CD4-positive, CD25-positive, alpha-beta regulatory T cell (primary cell): ENCODE results near the gene CYTH3. TPM values are rescaled to one million over a fixed set of nuclear protein-coding genes. Genes with fewer than 3 reads are reported as not detected.
A peak's percentile ranks its signal among the peaks of the same experiment; 100 is the strongest.

ENCODE experiments used
- ATAC-seq, 2 donors: fragments of 150-1000 bp; cut with Tn5 transposase; one replicate each; pipeline ENCODE4 v1.10.0; 2021; ENCODE audit warnings: low read depth in 2 of 2, moderate number of reproducible peaks in 2 of 2, moderate library complexity in 1 of 2
- DNase-seq, 3 donors: peaks; one replicate each; pipeline versions ENCODE4 v3.0.0 to v3.0.0-alpha.2; 2012 to 2022; ENCODE audit warnings: mixed read lengths in 1 of 3
- H3K27ac ChIP-seq: one replicate; pipeline ENCODE4 v1.7.0; 2013; ENCODE audit warnings: mild to moderate bottlenecking, low read length; ENCODE audit not compliant: insufficient read depth, poor library complexity, severe bottlenecking
- H3K27me3 ChIP-seq: one replicate; pipeline ENCODE4 v1.7.0; 2013; ENCODE audit warnings: low read length; ENCODE audit not compliant: control insufficient read depth, insufficient read depth
- H3K36me3 ChIP-seq: one replicate; pipeline ENCODE4 v1.7.0; 2013; ENCODE audit warnings: mild to moderate bottlenecking, low read length, moderate library complexity; ENCODE audit not compliant: control insufficient read depth, insufficient read depth
- H3K4me1 ChIP-seq: 2 replicates; pipeline ENCODE4 v1.7.0; 2013; ENCODE audit warnings: mild to moderate bottlenecking, low read length; ENCODE audit not compliant: insufficient read depth, control insufficient read depth, poor library complexity, severe bottlenecking
- H3K4me3 ChIP-seq: one replicate; pipeline ENCODE4 v1.7.0; 2013; ENCODE audit warnings: low read depth, mild to moderate bottlenecking, low read length, moderate library complexity
- H3K9me3 ChIP-seq, 2 experiments: 1 replicate in 1 of 2; 2 replicates in 1 of 2; pipeline ENCODE4 v1.7.0; 2013; ENCODE audit warnings: low read length in 2 of 2, mild to moderate bottlenecking in 1 of 2, moderate library complexity in 1 of 2; ENCODE audit not compliant: control insufficient read depth in 2 of 2
- H3K27ac Mint-ChIP-seq, 3 donors: one replicate each; pipeline ENCODE4 v1.8.0; 2020 to 2022; ENCODE audit warnings: mild to moderate bottlenecking in 3 of 3, mixed read lengths in 3 of 3, moderate library complexity in 2 of 3
- H3K27me3 Mint-ChIP-seq: one replicate; pipeline ENCODE4 v1.8.0; 2022; ENCODE audit warnings: mild to moderate bottlenecking, mixed read lengths
- H3K36me3 Mint-ChIP-seq: one replicate; pipeline ENCODE4 v1.8.0; 2020; ENCODE audit warnings: mixed read lengths
- H3K4me1 Mint-ChIP-seq, 4 donors: one replicate each; pipeline ENCODE4 v1.8.0; 2020 to 2022; ENCODE audit warnings: mixed read lengths in 4 of 4, mild to moderate bottlenecking in 1 of 4
- H3K4me3 Mint-ChIP-seq, 4 donors: one replicate each; pipeline ENCODE4 v1.8.0; 2020 to 2022; ENCODE audit warnings: mild to moderate bottlenecking in 4 of 4, mixed read lengths in 4 of 4, moderate library complexity in 3 of 4
- H3K9me3 Mint-ChIP-seq, 7 donors: one replicate each; pipeline ENCODE4 v1.8.0; 2020 to 2022; ENCODE audit warnings: mixed read lengths in 7 of 7, mild to moderate bottlenecking in 3 of 7, moderate library complexity in 2 of 7
- polyA plus RNA-seq, 4 donors: library from polyadenylated mRNA; unstranded; fragments of 300-500 nt; fragmentation: Illumina TruSeq; gene quantifications; one replicate each; pipeline ENCODE4 v1.2.3, GENCODE V29; 2021
- total RNA-seq: library from RNA; stranded (reverse); gene quantifications from one replicate; pipeline ENCODE4 v1.2.3, GENCODE V29; 2022

Gene CYTH3
- total and polyA plus RNA-seq, 5 donors from 2014 or later = 1.4 to 14.3 (median 3.8) TPM

- Mint-ChIP-seq H3K27ac (no peak overlapping the region), H3K36me3 (no peaks in the 10 kb centered on the region), H3K9me3 (peaks cover 0 to 2% (median 0%) of the 10 kb centered on the region in 7 donors), H3K4me1 (peaks cover 5 to 21% (median 11%) of the 10 kb centered on the region in 4 donors), H3K27me3 (no peaks in the 10 kb centered on the region), H3K4me3 (no peak overlapping the region)
- Histone ChIP-seq H3K27me3 (no peaks in the 10 kb centered on the region), H3K4me1 (no peaks in the 10 kb centered on the region), H3K9me3 (no peaks in the 10 kb centered on the region), H3K36me3 (no peaks in the 10 kb centered on the region), H3K4me3 (no peak overlapping the region), H3K27ac (no peak overlapping the region)
- DNase-seq = no peak
- ATAC-seq = no peak
These were observed 28.4 kb downstream of the CYTH3 start for GRCh38 chr7:6244021-6244420.

GRCh38 chr7:6243168-6243567 is 29.3 kb downstream of the CYTH3 start:
- Mint-ChIP-seq H3K9me3 (peaks cover 0 to under 1% (median 0%) of the 10 kb centered on the region in 7 donors), H3K4me1 (peaks cover 0 to 21% (median 10%) of the 10 kb centered on the region in 4 donors), H3K36me3 (no peaks in the 10 kb centered on the region), H3K27me3 (no peaks in the 10 kb centered on the region), H3K4me3 (no peak overlapping the region), H3K27ac (no peak overlapping the region)
- H3K4me3 ChIP-seq = no peak overlapping the region
- H3K27ac ChIP-seq = no peak overlapping the region
- H3K36me3 ChIP-seq = no peaks in the 10 kb centered on the region
- no peaks in the 10 kb centered on the region for H3K9me3 ChIP-seq
- no peak for ATAC-seq
- H3K27me3 ChIP-seq = no peaks in the 10 kb centered on the region
- no peaks in the 10 kb centered on the region for H3K4me1 ChIP-seq
- DNase-seq = no peak

- DNase-seq (no peak), ATAC-seq (no peak)
- no peak overlapping the region for H3K27ac Mint-ChIP-seq
- Histone ChIP-seq H3K27me3 (no peaks in the 10 kb centered on the region), H3K36me3 (no peaks in the 10 kb centered on the region), H3K4me1 (no peaks in the 10 kb centered on the region), H3K9me3 (no peaks in the 10 kb centered on the region), H3K4me3 (no peak overlapping the region), H3K27ac (no peak overlapping the region)
- H3K36me3 Mint-ChIP-seq = no peaks in the 10 kb centered on the region
- no peaks in the 10 kb centered on the region for H3K9me3 Mint-ChIP-seq
- H3K4me3 Mint-ChIP-seq = no peak overlapping the region
- peaks cover 0 to 21% (median 12%) of the 10 kb centered on the region in 4 donors for H3K4me1 Mint-ChIP-seq
- no peaks in the 10 kb centered on the region for H3K27me3 Mint-ChIP-seq
These were observed 29.9 kb downstream of the CYTH3 start for GRCh38 chr7:6242561-6242960.

GRCh38 chr7:6241607-6241973 is 30.8 kb downstream of the CYTH3 start:
- no peaks in the 10 kb centered on the region for H3K36me3 ChIP-seq
- Mint-ChIP-seq H3K4me3 (no peak overlapping the region), H3K4me1 (peaks cover 0 to 15% (median 12%) of the 10 kb centered on the region in 4 donors), H3K27me3 (no peaks in the 10 kb centered on the region), H3K27ac (peak overlapping the region in 2 of 3 donors; percentile 7 to 28), H3K9me3 (no peaks in the 10 kb centered on the region), H3K36me3 (no peaks in the 10 kb centered on the region)
- H3K4me3 ChIP-seq = no peak overlapping the region
- ATAC-seq (no peak), DNase-seq (no peak)
- no peaks in the 10 kb centered on the region for H3K27me3 ChIP-seq
- H3K27ac ChIP-seq = no peak overlapping the region
- H3K4me1 ChIP-seq = no peaks in the 10 kb centered on the region
- no peaks in the 10 kb centered on the region for H3K9me3 ChIP-seq

- Histone ChIP-seq H3K27ac (no peak overlapping the region), H3K4me3 (no peak overlapping the region), H3K27me3 (no peaks in the 10 kb centered on the region), H3K9me3 (no peaks in the 10 kb centered on the region), H3K36me3 (no peaks in the 10 kb centered on the region), H3K4me1 (peaks cover 5% of the 10 kb centered on the region)
- no peaks in the 10 kb centered on the region for H3K36me3 Mint-ChIP-seq
- H3K4me3 Mint-ChIP-seq = no peak overlapping the region
- ATAC-seq = no peak
- H3K9me3 Mint-ChIP-seq = no peaks in the 10 kb centered on the region
- H3K4me1 Mint-ChIP-seq = peaks cover 0 to 29% (median 18%) of the 10 kb centered on the region in 4 donors
- no peak for DNase-seq
- H3K27me3 Mint-ChIP-seq = no peaks in the 10 kb centered on the region
- no peak overlapping the region for H3K27ac Mint-ChIP-seq
These were observed 34.0 kb downstream of the CYTH3 start for GRCh38 chr7:6238309-6238925.

DNA sequence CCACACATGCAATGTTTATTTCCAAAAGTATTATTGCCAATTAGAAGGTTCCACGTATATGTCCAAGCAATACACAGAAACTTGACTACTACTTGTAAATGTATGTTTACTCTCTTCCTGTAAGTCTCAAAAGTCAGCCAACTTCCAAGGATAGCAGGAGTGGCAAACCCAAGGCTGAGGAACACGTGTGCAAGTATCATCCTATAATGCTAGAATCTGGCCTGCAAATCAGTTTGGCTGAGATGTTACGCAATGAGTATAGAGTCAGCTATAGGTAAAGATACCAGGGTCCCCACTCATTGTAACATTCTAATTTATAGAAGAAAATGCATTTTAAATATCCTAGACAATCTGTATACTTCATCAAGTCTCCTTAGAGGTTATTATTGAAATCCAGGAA is 34.7 kb downstream of the CYTH3 start:
- Histone ChIP-seq H3K9me3 (no peaks in the 10 kb centered on the region), H3K4me1 (peaks cover 10% of the 10 kb centered on the region), H3K27ac (no peak overlapping the region), H3K36me3 (no peaks in the 10 kb centered on the region), H3K4me3 (no peak overlapping the region), H3K27me3 (no peaks in the 10 kb centered on the region)
- Mint-ChIP-seq H3K4me1 (peaks cover 5 to 34% (median 22%) of the 10 kb centered on the region in 4 donors), H3K36me3 (no peaks in the 10 kb centered on the region), H3K4me3 (no peak overlapping the region), H3K27me3 (no peaks in the 10 kb centered on the region), H3K27ac (no peak overlapping the region), H3K9me3 (no peaks in the 10 kb centered on the region)
- DNase-seq (no peak), ATAC-seq (no peak)

DNA sequence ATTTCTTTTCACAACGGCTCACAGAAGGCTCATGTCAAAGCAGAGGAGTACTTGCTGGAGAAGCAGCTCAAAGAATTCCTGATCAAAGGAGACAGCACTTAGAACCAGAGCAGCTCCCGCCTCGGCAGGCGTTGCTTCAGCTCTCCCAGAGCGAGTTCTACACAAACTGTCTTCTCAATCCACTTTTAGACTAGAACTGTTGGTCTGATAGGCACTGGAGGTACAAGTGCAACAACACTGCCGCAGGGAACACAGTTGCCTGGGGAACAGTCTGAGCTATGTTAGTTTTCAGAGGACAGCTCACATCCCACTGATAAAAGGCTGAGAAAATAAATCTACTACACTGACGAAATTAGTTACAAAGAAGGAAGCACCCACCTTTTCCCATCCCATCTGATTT is 35.4 kb downstream of the CYTH3 start:
- Histone ChIP-seq H3K4me1 (peaks cover 16% of the 10 kb centered on the region), H3K9me3 (no peaks in the 10 kb centered on the region), H3K36me3 (no peaks in the 10 kb centered on the region), H3K4me3 (no peak overlapping the region), H3K27me3 (no peaks in the 10 kb centered on the region), H3K27ac (no peak overlapping the region)
- Mint-ChIP-seq H3K9me3 (no peaks in the 10 kb centered on the region), H3K27me3 (no peaks in the 10 kb centered on the region), H3K27ac (no peak overlapping the region), H3K4me1 (peaks cover 9 to 42% (median 27%) of the 10 kb centered on the region in 4 donors), H3K36me3 (no peaks in the 10 kb centered on the region), H3K4me3 (no peak overlapping the region)
- ATAC-seq (no peak), DNase-seq (no peak)
